Measurements from ENCODE around the gene PAXIP1. TPM values are rescaled to one million over a fixed set of nuclear protein-coding genes. Genes with fewer than 3 reads are reported as not detected.
A peak's percentile ranks its signal among the peaks of the same experiment; 100 is the strongest.

The PAXIP1 gene
- total and polyA plus RNA-seq, 7 experiments from 2014 or later = 1.1 to 29.7 (median 9.4) TPM

GRCh38 chr7:154987571-154987970, 15.4 kb downstream of the PAXIP1 start:
- ATAC-seq (no peak), DNase-seq (no peak)
- no peaks in the 10 kb centered on the region for H3K4me1 ChIP-seq (ENCODE audit: control insufficient read depth in 2 of 2, insufficient read depth in 2 of 2, low read length in 2 of 2)
- H3K36me3 ChIP-seq (ENCODE audit: control insufficient read depth in 2 of 3, insufficient read depth in 3 of 3, low read length in 3 of 3) = peaks cover 0 to 11% (median 0%) of the 10 kb centered on the region in 3 experiments
- Mint-ChIP-seq H3K4me1 (peaks cover 0 to 26% (median 6%) of the 10 kb centered on the region in 7 donors), H3K27me3 (no peaks in the 10 kb centered on the region), H3K36me3 (peaks cover 13 to 40% (median 18%) of the 10 kb centered on the region in 5 donors), H3K27ac (peak overlapping the region in 3 of 9 donors; percentile 13 to 34 (median 33)), H3K4me3 (no peak overlapping the region), H3K9me3 (no peaks in the 10 kb centered on the region)
- ChIA-PET POLR2A (no interaction called here), CTCF (interaction anchor here (1.2 kb wide), 1 partner anchor 12 kb away, joined by 3 read pairs; no protein-coding TSS in a partner anchor)
- no peak overlapping the region for H3K4me3 ChIP-seq (ENCODE audit: low read length)
- H3K27me3 ChIP-seq (ENCODE audit: control insufficient read depth in 2 of 2, insufficient read depth in 2 of 2, low read length in 2 of 2) = no peaks in the 10 kb centered on the region
- no peak overlapping the region for H3K27ac ChIP-seq (ENCODE audit: low read depth, low read length)
- intact Hi-C loops (cut with micrococcal nuclease) = no loop called here
- H3K9me3 ChIP-seq (ENCODE audit: control insufficient read depth in 2 of 3, low read length in 3 of 3) = no peaks in the 10 kb centered on the region

- Histone ChIP-seq H3K4me3 (ENCODE audit: low read length) (no peak overlapping the region), H3K9me3 (ENCODE audit: control insufficient read depth in 2 of 3, low read length in 3 of 3) (no peaks in the 10 kb centered on the region), H3K27ac (ENCODE audit: low read depth, low read length) (no peak overlapping the region), H3K27me3 (ENCODE audit: control insufficient read depth in 2 of 2, insufficient read depth in 2 of 2, low read length in 2 of 2) (no peaks in the 10 kb centered on the region), H3K4me1 (ENCODE audit: control insufficient read depth in 2 of 2, insufficient read depth in 2 of 2, low read length in 2 of 2) (no peaks in the 10 kb centered on the region), H3K36me3 (ENCODE audit: control insufficient read depth in 2 of 3, insufficient read depth in 3 of 3, low read length in 3 of 3) (peaks cover 0 to 4% (median 0%) of the 10 kb centered on the region in 3 experiments)
- no peak for DNase-seq
- Mint-ChIP-seq H3K27me3 (no peaks in the 10 kb centered on the region), H3K36me3 (peaks cover 10 to 36% (median 12%) of the 10 kb centered on the region in 5 donors), H3K4me3 (no peak overlapping the region), H3K4me1 (peaks cover 0 to 26% (median 6%) of the 10 kb centered on the region in 7 donors), H3K9me3 (no peaks in the 10 kb centered on the region), H3K27ac (peak overlapping the region in 1 of 9 donors; percentile 8)
- intact Hi-C loops (cut with micrococcal nuclease) = no loop called here
- ATAC-seq = no peak
- ChIA-PET POLR2A (no interaction called here), CTCF (interaction anchor here (1.2 kb wide), 1 partner anchor 13 kb away, joined by 3 read pairs; no protein-coding TSS in a partner anchor)
Measured at GRCh38 chr7:154986200-154986945, 16.6 kb downstream of the PAXIP1 start.

GRCh38 chr7:154985230-154985629, 17.7 kb downstream of the PAXIP1 start:
- Histone ChIP-seq H3K27me3 (ENCODE audit: control insufficient read depth in 2 of 2, insufficient read depth in 2 of 2, low read length in 2 of 2) (no peaks in the 10 kb centered on the region), H3K27ac (ENCODE audit: low read depth, low read length) (no peak overlapping the region), H3K4me3 (ENCODE audit: low read length) (no peak overlapping the region), H3K9me3 (ENCODE audit: control insufficient read depth in 2 of 3, low read length in 3 of 3) (no peaks in the 10 kb centered on the region), H3K4me1 (ENCODE audit: control insufficient read depth in 2 of 2, insufficient read depth in 2 of 2, low read length in 2 of 2) (no peaks in the 10 kb centered on the region), H3K36me3 (ENCODE audit: control insufficient read depth in 2 of 3, insufficient read depth in 3 of 3, low read length in 3 of 3) (peaks cover 0 to 10% (median 0%) of the 10 kb centered on the region in 3 experiments)
- POLR2A ChIA-PET = no interaction called here
- Mint-ChIP-seq H3K27me3 (no peaks in the 10 kb centered on the region), H3K9me3 (no peaks in the 10 kb centered on the region), H3K4me1 (peaks cover 0 to 20% (median 6%) of the 10 kb centered on the region in 7 donors), H3K36me3 (peaks cover 4 to 38% (median 10%) of the 10 kb centered on the region in 5 donors), H3K4me3 (no peak overlapping the region), H3K27ac (no peak overlapping the region)
- ATAC-seq (no peak), DNase-seq (no peak)
- CTCF ChIA-PET = no interaction called here
- intact Hi-C loops (cut with micrococcal nuclease) = no loop called here

GRCh38 chr7:154984601-154985188, 18.2 kb downstream of the PAXIP1 start:
- ATAC-seq = no peak
- no peaks in the 10 kb centered on the region for H3K27me3 ChIP-seq (ENCODE audit: control insufficient read depth in 2 of 2, insufficient read depth in 2 of 2, low read length in 2 of 2)
- ChIA-PET POLR2A (no interaction called here), CTCF (no interaction called here)
- no peak for DNase-seq
- peaks cover 0 to 10% (median 0%) of the 10 kb centered on the region in 3 experiments for H3K36me3 ChIP-seq (ENCODE audit: control insufficient read depth in 2 of 3, insufficient read depth in 3 of 3, low read length in 3 of 3)
- H3K27me3 Mint-ChIP-seq = no peaks in the 10 kb centered on the region
- peaks cover 4 to 41% (median 10%) of the 10 kb centered on the region in 5 donors for H3K36me3 Mint-ChIP-seq
- H3K27ac Mint-ChIP-seq = no peak overlapping the region
- no peak overlapping the region for H3K27ac ChIP-seq (ENCODE audit: low read depth, low read length)
- H3K4me3 ChIP-seq (ENCODE audit: low read length) = no peak overlapping the region
- no peaks in the 10 kb centered on the region for H3K4me1 ChIP-seq (ENCODE audit: control insufficient read depth in 2 of 2, insufficient read depth in 2 of 2, low read length in 2 of 2)
- H3K4me3 Mint-ChIP-seq = no peak overlapping the region
- H3K4me1 Mint-ChIP-seq = peaks cover 0 to 20% (median 6%) of the 10 kb centered on the region in 7 donors
- H3K9me3 Mint-ChIP-seq = no peaks in the 10 kb centered on the region
- H3K9me3 ChIP-seq (ENCODE audit: control insufficient read depth in 2 of 3, low read length in 3 of 3) = no peaks in the 10 kb centered on the region
- intact Hi-C loops (cut with micrococcal nuclease) = no loop called here

- no peaks in the 10 kb centered on the region for H3K27me3 Mint-ChIP-seq
- DNase-seq (no peak), ATAC-seq (no peak)
- Histone ChIP-seq H3K27ac (ENCODE audit: low read depth, low read length) (no peak overlapping the region), H3K9me3 (ENCODE audit: control insufficient read depth in 2 of 3, low read length in 3 of 3) (no peaks in the 10 kb centered on the region), H3K27me3 (ENCODE audit: control insufficient read depth in 2 of 2, insufficient read depth in 2 of 2, low read length in 2 of 2) (no peaks in the 10 kb centered on the region), H3K4me3 (ENCODE audit: low read length) (no peak overlapping the region), H3K36me3 (ENCODE audit: control insufficient read depth in 2 of 3, insufficient read depth in 3 of 3, low read length in 3 of 3) (peaks cover 0 to 15% (median 4%) of the 10 kb centered on the region in 3 experiments), H3K4me1 (ENCODE audit: control insufficient read depth in 2 of 2, insufficient read depth in 2 of 2, low read length in 2 of 2) (no peaks in the 10 kb centered on the region)
- H3K36me3 Mint-ChIP-seq = peaks cover 13 to 45% (median 18%) of the 10 kb centered on the region in 5 donors
- H3K27ac Mint-ChIP-seq = peak overlapping the region in 1 of 9 donors; percentile 19
- no peaks in the 10 kb centered on the region for H3K9me3 Mint-ChIP-seq
- H3K4me3 Mint-ChIP-seq = no peak overlapping the region
- ChIA-PET CTCF (interaction anchor here (1.4 kb wide), 1 partner anchor 31 kb away, joined by 7 read pairs; no protein-coding TSS in a partner anchor), POLR2A (no interaction called here)
- H3K4me1 Mint-ChIP-seq = peaks cover 3 to 19% (median 15%) of the 10 kb centered on the region in 7 donors
- intact Hi-C loops (cut with micrococcal nuclease) = no loop called here
Measured at GRCh38 chr7:154978017-154978416, 24.9 kb downstream of the PAXIP1 start.

- Mint-ChIP-seq H3K4me1 (peaks cover 3 to 25% (median 17%) of the 10 kb centered on the region in 7 donors), H3K36me3 (peaks cover 13 to 49% (median 18%) of the 10 kb centered on the region in 5 donors), H3K27ac (no peak overlapping the region), H3K9me3 (no peaks in the 10 kb centered on the region), H3K4me3 (no peak overlapping the region), H3K27me3 (no peaks in the 10 kb centered on the region)
- H3K9me3 ChIP-seq (ENCODE audit: control insufficient read depth in 2 of 3, low read length in 3 of 3) = no peaks in the 10 kb centered on the region
- no peak overlapping the region for H3K27ac ChIP-seq (ENCODE audit: low read depth, low read length)
- H3K27me3 ChIP-seq (ENCODE audit: control insufficient read depth in 2 of 2, insufficient read depth in 2 of 2, low read length in 2 of 2) = no peaks in the 10 kb centered on the region
- ChIA-PET POLR2A (no interaction called here), CTCF (no interaction called here)
- H3K36me3 ChIP-seq (ENCODE audit: control insufficient read depth in 2 of 3, insufficient read depth in 3 of 3, low read length in 3 of 3) = peaks cover 0 to 15% (median 4%) of the 10 kb centered on the region in 3 experiments
- ATAC-seq (no peak), DNase-seq (no peak)
- no peak overlapping the region for H3K4me3 ChIP-seq (ENCODE audit: low read length)
- no peaks in the 10 kb centered on the region for H3K4me1 ChIP-seq (ENCODE audit: control insufficient read depth in 2 of 2, insufficient read depth in 2 of 2, low read length in 2 of 2)
- intact Hi-C loops (cut with micrococcal nuclease) = no loop called here
Measured at GRCh38 chr7:154977250-154977649, 25.7 kb downstream of the PAXIP1 start.
